ENCODE data around the gene LRP10.
A peak's percentile ranks its signal among the peaks of the same experiment; 100 is the strongest.

LRP10 gene

GRCh38 chr14:22865424-22866405 lies 5.8 kb upstream of the LRP10 start:
- DNase-seq (ENCODE audit: low read depth): no peak

DNA sequence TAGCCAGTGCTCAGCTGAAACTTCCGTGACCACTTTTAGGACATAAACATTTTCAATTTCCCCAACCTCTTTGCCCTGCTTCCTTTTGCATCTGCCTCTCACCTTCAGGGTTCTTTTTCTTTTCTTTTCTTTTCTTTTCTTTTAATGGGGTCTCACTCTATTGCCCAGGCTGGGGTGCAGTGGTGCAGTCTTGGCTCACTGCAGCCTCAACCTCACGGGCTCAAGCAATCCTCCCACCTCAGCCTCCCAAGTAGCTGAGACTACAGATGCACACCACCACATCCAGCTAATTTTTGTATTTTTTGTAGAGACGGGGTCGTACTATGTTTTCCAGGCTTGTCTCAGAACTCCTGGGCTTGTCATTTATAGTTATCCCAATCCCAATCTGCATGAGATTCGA lies 4.7 kb upstream of the LRP10 start:
- no peak for DNase-seq (ENCODE audit: low read depth)

- DNase-seq (ENCODE audit: low read depth): peak; percentile 41
Observed at GRCh38 chr14:22870811-22871223, 723 bp upstream of the LRP10 start.

DNA sequence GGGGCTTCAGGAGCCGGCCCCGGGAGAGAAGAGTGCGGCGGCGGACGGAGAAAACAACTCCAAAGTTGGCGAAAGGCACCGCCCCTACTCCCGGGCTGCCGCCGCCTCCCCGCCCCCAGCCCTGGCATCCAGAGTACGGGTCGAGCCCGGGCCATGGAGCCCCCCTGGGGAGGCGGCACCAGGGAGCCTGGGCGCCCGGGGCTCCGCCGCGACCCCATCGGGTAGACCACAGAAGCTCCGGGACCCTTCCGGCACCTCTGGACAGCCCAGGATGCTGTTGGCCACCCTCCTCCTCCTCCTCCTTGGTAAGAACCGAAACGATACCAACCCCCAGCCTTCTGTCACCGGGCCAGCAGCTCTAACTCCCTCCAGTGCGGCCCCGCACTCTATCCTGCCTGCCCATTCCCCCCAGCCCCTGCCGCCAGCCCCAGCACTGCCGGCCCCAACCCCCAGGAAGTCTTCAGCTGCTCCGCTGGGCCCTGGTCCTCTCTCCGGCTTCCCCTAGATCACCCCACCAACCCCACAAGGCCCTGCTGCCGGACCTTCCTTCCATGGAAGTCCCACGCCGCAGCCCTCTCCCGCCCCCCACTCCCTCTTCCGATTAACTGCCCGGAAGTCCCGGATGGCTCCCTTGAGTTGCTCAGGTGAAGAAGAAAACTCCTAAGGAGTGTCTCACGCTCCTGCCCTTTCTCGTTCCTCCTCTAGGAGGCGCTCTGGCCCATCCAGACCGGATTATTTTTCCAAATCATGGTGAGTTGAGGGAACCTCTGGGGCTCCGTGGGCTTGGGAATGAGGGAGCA lies 693 bp downstream of the LRP10 start:
- peak; percentile 77 for DNase-seq (ENCODE audit: low read depth)

GRCh38 chr14:22872833-22873520 lies 1.4 kb downstream of the LRP10 start:
- DNase-seq (ENCODE audit: low read depth): no peak

- no peak for DNase-seq (ENCODE audit: low read depth)
Observed at GRCh38 chr14:22875003-22875747, 3.6 kb downstream of the LRP10 start.

DNA sequence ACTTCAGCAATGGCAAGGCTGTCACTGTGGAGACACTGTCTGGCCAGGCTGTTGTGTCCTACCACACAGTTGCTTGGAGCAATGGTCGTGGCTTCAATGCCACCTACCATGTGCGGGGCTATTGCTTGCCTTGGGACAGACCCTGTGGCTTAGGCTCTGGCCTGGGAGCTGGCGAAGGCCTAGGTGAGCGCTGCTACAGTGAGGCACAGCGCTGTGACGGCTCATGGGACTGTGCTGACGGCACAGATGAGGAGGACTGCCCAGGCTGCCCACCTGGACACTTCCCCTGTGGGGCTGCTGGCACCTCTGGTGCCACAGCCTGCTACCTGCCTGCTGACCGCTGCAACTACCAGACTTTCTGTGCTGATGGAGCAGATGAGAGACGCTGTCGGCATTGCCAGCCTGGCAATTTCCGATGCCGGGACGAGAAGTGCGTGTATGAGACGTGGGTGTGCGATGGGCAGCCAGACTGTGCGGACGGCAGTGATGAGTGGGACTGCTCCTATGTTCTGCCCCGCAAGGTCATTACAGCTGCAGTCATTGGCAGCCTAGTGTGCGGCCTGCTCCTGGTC lies 4.3 kb downstream of the LRP10 start:
- DNase-seq (ENCODE audit: low read depth): no peak

DNA sequence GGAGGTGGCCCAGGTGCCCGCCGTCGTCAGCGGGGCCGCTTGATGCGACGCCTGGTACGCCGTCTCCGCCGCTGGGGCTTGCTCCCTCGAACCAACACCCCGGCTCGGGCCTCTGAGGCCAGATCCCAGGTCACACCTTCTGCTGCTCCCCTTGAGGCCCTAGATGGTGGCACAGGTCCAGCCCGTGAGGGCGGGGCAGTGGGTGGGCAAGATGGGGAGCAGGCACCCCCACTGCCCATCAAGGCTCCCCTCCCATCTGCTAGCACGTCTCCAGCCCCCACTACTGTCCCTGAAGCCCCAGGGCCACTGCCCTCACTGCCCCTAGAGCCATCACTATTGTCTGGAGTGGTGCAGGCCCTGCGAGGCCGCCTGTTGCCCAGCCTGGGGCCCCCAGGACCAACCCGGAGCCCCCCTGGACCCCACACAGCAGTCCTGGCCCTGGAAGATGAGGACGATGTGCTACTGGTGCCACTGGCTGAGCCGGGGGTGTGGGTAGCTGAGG lies 5.5 kb downstream of the LRP10 start:
- no peak for DNase-seq (ENCODE audit: low read depth)

- no peak for DNase-seq (ENCODE audit: low read depth)
Observed at GRCh38 chr14:22878271-22879246, 7.0 kb downstream of the LRP10 start.

DNA sequence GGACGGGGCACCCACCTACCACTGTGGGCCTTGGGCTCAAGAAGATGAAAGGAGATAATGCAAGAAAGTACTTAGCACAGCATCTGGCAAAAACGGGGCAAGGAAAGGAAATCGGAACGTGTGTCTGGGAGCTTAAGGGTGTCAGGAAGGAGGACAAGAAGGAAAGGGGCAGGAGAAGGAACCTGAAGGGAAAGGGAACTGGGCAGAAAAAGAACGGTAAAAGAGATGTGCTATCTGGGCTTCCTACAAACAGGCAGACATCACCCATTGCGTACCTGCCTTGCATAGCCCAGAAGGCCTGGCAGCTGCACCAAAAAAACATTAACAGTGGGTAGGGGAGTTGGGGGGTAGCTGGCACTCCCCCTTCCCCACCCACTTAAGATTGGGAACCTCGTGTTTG lies 10.5 kb downstream of the LRP10 start:
- DNase-seq (ENCODE audit: low read depth): no peak

GRCh38 chr14:22882529-22883172 lies 11.1 kb downstream of the LRP10 start:
- no peak for DNase-seq (ENCODE audit: low read depth)

GRCh38 chr14:22883173-22883976 lies 11.8 kb downstream of the LRP10 start, which contains the start of gene REM2:
REM2 (plus strand) TSS chr14:22883222; CDS start chr14:22883288, 66 bp downstream.
- no peak for DNase-seq (ENCODE audit: low read depth)

DNA sequence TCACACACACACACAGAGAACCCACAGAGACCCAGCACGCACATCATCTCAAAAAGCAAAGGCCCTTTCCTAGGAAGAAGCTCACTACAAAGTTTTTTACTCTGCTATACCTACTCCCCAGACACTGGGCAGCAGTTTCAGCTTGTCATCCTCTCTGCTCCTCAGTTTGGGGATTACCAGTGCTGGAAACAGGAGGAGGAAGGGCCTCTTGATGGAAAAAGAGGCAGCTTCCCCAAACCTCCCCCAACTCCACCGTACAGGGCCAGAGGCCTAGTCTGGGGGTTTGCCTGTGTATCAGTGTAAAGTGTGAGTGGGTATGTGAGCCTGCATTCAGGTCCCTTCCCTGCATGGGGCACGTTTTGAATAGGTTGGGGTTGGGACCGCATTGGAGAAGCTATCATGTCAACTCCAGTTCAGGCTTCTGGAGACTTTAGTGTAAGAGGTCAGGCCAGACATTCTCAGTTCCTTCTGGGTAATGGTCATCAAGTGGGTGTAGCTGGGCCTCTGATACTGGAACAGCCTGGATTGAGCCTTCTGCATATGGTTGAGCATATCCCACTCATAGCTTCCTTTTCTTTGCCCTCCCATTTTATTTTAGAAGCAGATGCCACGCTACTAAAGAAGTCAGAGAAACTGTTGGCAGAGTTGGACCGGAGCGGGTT lies 12.7 kb downstream of the LRP10 start:
- DNase-seq (ENCODE audit: low read depth): no peak

GRCh38 chr14:22884738-22885523 lies 13.4 kb downstream of the LRP10 start:
- no peak for DNase-seq (ENCODE audit: low read depth)

DNA sequence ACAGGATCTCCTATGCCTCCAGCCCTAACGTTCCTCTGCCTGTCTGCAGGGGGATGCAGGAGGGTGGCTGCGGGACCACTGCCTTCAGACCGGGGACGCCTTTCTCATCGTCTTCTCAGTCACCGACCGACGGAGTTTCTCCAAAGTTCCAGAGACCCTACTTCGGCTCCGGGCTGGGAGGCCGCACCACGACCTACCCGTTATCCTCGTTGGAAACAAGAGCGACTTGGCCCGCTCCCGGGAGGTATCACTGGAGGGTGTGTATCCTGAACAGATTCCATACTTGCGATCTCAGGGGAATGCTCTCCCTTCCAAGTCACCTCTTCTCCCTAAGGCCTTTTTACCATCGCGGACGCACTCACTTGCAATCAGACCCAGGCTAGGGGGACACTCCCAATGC lies 14.4 kb downstream of the LRP10 start:
- DNase-seq (ENCODE audit: low read depth): no peak

GRCh38 chr14:22886500-22887259 lies 15.1 kb downstream of the LRP10 start:
- peak; percentile 41 for DNase-seq (ENCODE audit: low read depth)
